ENCODE data around the gene NECTIN1. TPM values are rescaled to one million over a fixed set of nuclear protein-coding genes. Genes with fewer than 3 reads are reported as not detected.

Gene NECTIN1
- total RNA-seq, 1 donor from 2014 or later = 45.3 TPM

DNA sequence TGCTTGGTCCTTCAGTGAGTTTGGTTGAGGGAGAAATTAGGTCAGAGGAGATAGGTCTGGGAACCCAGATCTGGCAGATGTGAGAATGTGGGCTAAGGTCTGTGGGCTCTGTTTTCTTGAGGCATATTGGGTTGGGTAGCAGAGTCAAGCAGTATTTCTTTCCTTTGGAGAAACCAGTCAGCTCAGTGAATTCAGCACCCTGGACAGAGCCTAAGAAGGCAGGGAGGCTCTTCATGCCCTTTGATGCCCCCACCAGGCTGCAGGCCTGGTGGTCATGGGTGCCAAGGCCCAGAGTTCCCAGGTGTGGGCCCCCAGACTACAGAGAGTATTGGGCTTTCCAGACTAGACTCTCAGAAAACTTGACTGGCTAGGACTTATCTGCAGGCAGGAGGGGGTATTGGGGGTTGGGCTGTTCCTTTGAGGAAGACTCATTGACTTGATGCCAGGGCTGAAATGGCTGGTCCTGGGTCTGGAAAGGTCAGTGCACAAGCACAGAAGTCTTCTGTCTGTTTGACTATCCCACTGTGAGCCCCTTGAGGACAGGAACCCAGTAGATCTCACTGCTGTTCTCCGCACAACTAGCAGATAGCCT, 45.3 kb upstream of the NECTIN1 start:
- DNase-seq (ENCODE audit: low spot score in 2 of 2, unreplicated experiment in 2 of 2) = peak in 1 of 2 experiments; percentile 53
- Mint-ChIP-seq H3K27me3 (ENCODE audit: low read depth) (peaks cover 39% of the 10 kb centered on the region), H3K4me1 (no peaks in the 10 kb centered on the region), H3K27ac (no peak overlapping the region), H3K36me3 (no peaks in the 10 kb centered on the region), H3K4me3 (no peak overlapping the region), H3K9me3 (no peaks in the 10 kb centered on the region)
- TF ChIP-seq, protein P1, sequence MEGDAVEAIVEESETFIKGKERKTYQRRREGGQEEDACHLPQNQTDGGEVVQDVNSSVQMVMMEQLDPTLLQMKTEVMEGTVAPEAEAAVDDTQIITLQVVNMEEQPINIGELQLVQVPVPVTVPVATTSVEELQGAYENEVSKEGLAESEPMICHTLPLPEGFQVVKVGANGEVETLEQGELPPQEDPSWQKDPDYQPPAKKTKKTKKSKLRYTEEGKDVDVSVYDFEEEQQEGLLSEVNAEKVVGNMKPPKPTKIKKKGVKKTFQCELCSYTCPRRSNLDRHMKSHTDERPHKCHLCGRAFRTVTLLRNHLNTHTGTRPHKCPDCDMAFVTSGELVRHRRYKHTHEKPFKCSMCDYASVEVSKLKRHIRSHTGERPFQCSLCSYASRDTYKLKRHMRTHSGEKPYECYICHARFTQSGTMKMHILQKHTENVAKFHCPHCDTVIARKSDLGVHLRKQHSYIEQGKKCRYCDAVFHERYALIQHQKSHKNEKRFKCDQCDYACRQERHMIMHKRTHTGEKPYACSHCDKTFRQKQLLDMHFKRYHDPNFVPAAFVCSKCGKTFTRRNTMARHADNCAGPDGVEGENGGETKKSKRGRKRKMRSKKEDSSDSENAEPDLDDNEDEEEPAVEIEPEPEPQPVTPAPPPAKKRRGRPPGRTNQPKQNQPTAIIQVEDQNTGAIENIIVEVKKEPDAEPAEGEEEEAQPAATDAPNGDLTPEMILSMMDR (IDR thresholded peaks at IDR 0.05; ENCODE audit: unreplicated experiment) = no peak

DNA sequence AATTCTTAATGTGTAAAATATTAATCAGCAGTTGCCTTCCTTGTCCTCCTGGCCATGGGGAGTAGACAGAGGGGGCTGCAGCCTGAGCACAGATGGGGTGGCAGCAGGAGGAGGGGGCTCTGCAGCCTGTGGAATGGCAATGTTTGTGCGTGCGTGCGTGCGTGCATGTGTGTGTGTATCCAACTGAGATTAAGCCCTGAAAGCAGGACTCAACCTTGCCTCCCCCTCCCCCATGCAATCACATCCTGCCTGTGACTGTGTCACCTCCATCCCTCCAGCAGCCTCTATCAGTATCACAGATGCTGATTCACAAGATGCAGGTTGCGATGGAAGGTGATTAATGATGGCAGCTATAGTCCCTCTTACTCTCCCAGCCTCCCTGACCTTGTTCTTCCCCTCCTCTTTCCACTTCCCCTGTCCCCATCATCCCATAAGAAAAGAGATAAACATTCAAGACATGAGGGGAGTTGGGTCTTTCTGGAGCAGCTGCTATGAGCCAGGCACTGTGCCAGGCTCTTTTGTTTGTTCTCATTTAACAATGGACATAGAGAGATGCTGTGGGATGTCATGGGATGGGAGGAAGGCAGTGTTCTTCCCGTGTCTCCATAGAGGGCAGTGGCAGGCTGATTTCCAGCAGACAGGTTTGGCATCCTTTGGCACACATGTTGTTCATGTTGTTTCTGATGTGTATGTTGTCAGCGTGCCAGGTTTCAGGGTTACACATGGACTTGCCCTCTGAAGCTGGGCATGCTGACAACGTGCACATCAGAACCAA, 43.8 kb upstream of the NECTIN1 start:
- H3K27ac Mint-ChIP-seq = no peak overlapping the region
- H3K27me3 Mint-ChIP-seq (ENCODE audit: low read depth) = peaks cover 47% of the 10 kb centered on the region
- TF ChIP-seq, protein P1 (IDR thresholded peaks at IDR 0.05; ENCODE audit: unreplicated experiment) = no peak
- H3K9me3 Mint-ChIP-seq = peaks cover 4% of the 10 kb centered on the region
- DNase-seq (ENCODE audit: low spot score in 2 of 2, unreplicated experiment in 2 of 2) = no peak
- H3K4me3 Mint-ChIP-seq = no peak overlapping the region
- no peaks in the 10 kb centered on the region for H3K4me1 Mint-ChIP-seq
- no peaks in the 10 kb centered on the region for H3K36me3 Mint-ChIP-seq

DNA sequence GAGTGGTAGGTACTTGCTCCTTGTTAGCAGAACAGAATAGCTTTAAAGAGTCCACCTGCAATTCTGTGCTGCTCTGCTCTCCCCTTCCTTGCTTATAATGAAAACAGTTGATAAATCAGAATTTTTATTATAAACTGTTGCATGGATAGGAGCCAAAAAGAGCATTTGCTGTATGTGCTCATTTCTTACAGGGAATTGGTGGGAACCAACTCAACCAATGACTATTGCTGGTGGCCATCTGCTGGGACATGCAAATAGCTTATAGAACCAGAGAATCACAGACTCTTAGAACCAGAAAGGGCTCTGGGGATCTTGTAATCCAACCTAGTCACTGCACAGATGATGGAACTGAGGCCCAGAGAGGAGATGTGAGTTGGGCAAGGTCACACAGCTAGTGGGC, 43.1 kb upstream of the NECTIN1 start:
- TF ChIP-seq, protein P1 (IDR thresholded peaks at IDR 0.05; ENCODE audit: unreplicated experiment) = no peak
- Mint-ChIP-seq H3K4me3 (no peak overlapping the region), H3K36me3 (no peaks in the 10 kb centered on the region), H3K27ac (no peak overlapping the region), H3K4me1 (no peaks in the 10 kb centered on the region), H3K9me3 (peaks cover 11% of the 10 kb centered on the region), H3K27me3 (ENCODE audit: low read depth) (peaks cover 48% of the 10 kb centered on the region)
- DNase-seq (ENCODE audit: low spot score in 2 of 2, unreplicated experiment in 2 of 2) = no peak

DNA sequence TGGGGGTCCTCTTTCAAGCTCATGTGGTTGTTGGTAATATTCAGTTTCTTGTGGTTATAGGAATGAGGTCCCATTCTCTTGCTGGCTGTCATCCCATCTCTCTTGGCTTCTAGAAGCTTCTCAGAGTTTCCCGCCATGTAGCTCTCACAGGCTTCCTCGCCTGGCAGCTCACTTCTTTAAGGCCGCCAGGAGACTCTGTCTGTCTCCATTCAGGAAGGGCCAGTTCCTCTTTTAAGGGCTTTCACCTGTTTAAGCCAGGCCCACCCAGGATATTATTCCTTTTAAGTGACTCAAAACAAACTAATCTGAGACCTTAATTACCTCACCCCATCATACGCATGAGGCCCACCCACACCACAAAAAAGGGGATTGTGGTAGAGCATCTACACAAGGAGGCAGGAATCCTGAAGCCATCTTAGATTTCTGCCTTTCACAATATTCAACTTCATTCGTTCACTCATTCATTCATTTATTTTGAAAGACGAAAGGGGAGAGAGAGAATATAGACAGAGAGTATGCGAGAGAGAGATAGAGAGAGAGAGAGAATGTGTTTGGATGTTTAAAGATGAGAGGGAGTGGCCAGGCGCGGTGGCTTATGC, 42.3 kb upstream of the NECTIN1 start:
- no peak for DNase-seq (ENCODE audit: low spot score in 2 of 2, unreplicated experiment in 2 of 2)
- TF ChIP-seq, protein P1 (IDR thresholded peaks at IDR 0.05; ENCODE audit: unreplicated experiment) = no peak
- no peak overlapping the region for H3K4me3 Mint-ChIP-seq
- H3K27ac Mint-ChIP-seq = no peak overlapping the region
- peaks cover 47% of the 10 kb centered on the region for H3K27me3 Mint-ChIP-seq (ENCODE audit: low read depth)
- H3K4me1 Mint-ChIP-seq = no peaks in the 10 kb centered on the region
- H3K9me3 Mint-ChIP-seq = peaks cover 11% of the 10 kb centered on the region
- no peaks in the 10 kb centered on the region for H3K36me3 Mint-ChIP-seq

DNA sequence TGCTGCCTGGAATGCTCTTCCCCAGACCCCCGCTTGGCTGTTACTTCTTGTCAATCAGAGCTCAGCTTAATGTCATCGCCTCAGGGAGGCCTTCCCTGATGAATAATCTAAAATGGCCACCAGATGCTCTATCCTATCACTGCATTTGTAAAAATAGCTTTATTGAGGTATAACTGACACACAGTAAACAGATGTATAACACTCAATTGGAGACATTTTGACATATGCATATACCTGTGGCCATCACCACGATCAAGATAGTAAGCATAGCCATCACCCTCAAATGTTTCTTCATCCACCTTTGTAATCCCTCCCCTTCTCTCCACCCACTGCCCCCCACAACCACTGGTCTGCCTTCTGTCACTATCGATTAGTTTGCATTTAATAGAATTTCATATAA, 36.6 kb upstream of the NECTIN1 start:
- Mint-ChIP-seq H3K4me1 (no peaks in the 10 kb centered on the region), H3K27ac (no peak overlapping the region), H3K36me3 (no peaks in the 10 kb centered on the region), H3K27me3 (ENCODE audit: low read depth) (peaks cover 26% of the 10 kb centered on the region), H3K9me3 (peaks cover 14% of the 10 kb centered on the region), H3K4me3 (no peak overlapping the region)
- TF ChIP-seq, protein P1 (IDR thresholded peaks at IDR 0.05; ENCODE audit: unreplicated experiment) = no peak
- no peak for DNase-seq (ENCODE audit: low spot score in 2 of 2, unreplicated experiment in 2 of 2)
